Type B pancreatic cell (in vitro differentiated cells): ENCODE results near the gene TMPRSS5. TPM values are rescaled to one million over a fixed set of nuclear protein-coding genes. Genes with fewer than 3 reads are reported as not detected.

Experiments
- DNase-seq: peaks from one replicate; pipeline ENCODE4 v3.0.0; 2021; ENCODE audit warnings: mixed read lengths; ENCODE audit not compliant: unreplicated experiment; ENCODE audit errors: extremely low spot score
- H3K27ac Mint-ChIP-seq: 2 replicates; pipeline ENCODE4 v1.8.0; 2021; ENCODE audit warnings: mild to moderate bottlenecking, mixed read lengths
- H3K27me3 Mint-ChIP-seq: 2 replicates; pipeline ENCODE4 v1.8.0; 2021; ENCODE audit warnings: mixed read lengths
- H3K36me3 Mint-ChIP-seq: 2 replicates; pipeline ENCODE4 v1.8.0; 2021; ENCODE audit warnings: mixed read lengths
- H3K4me1 Mint-ChIP-seq: one replicate; pipeline ENCODE4 v1.8.0; 2021; ENCODE audit warnings: mixed read lengths; ENCODE audit not compliant: unreplicated experiment
- H3K4me3 Mint-ChIP-seq: 2 replicates; pipeline ENCODE4 v1.8.0; 2021; ENCODE audit warnings: mild to moderate bottlenecking, mixed read lengths
- H3K9me3 Mint-ChIP-seq: 2 replicates; pipeline ENCODE4 v1.8.0; 2021; ENCODE audit warnings: mixed read lengths
- total RNA-seq: library from RNA; stranded (reverse); gene quantifications from 2 replicates; pipeline ENCODE4 v1.2.1, GENCODE V29; 2021; ENCODE audit warnings: low replicate concordance
- TF ChIP-seq, protein P1 (sequence below): fragments of 200-600 bp; sonication (generic); conservative IDR thresholded peaks from 2 replicates; pipeline ENCODE4 v1.5.0; 2021; ENCODE audit warnings: antibody characterized with exemption, mild to moderate bottlenecking

The TMPRSS5 gene
- total RNA-seq, 1 donor from 2014 or later = 2.6 TPM

DNA sequence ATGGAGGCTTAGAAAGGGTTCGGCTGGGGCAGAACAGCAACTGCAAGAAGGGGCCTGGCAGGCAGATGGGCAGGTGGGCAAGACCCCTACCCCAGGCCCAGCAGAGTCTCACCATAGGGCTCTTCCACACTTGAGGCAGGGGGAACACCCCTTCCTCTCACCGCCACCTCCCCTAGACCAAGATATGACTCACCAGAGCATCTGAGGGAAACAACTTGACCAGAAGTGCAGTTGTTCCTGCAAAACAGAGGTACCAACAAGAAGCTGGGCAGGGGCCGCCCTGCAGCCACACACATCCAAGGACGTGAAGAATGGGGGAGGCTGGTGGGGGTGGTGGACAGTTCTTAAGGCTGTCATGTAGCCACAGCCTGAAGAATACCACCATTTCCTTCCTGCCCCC, 10.9 kb downstream of the TMPRSS5 start:
- H3K9me3 Mint-ChIP-seq = no peaks in the 10 kb centered on the region
- TF ChIP-seq, protein P1, sequence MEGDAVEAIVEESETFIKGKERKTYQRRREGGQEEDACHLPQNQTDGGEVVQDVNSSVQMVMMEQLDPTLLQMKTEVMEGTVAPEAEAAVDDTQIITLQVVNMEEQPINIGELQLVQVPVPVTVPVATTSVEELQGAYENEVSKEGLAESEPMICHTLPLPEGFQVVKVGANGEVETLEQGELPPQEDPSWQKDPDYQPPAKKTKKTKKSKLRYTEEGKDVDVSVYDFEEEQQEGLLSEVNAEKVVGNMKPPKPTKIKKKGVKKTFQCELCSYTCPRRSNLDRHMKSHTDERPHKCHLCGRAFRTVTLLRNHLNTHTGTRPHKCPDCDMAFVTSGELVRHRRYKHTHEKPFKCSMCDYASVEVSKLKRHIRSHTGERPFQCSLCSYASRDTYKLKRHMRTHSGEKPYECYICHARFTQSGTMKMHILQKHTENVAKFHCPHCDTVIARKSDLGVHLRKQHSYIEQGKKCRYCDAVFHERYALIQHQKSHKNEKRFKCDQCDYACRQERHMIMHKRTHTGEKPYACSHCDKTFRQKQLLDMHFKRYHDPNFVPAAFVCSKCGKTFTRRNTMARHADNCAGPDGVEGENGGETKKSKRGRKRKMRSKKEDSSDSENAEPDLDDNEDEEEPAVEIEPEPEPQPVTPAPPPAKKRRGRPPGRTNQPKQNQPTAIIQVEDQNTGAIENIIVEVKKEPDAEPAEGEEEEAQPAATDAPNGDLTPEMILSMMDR = no peak

DNA sequence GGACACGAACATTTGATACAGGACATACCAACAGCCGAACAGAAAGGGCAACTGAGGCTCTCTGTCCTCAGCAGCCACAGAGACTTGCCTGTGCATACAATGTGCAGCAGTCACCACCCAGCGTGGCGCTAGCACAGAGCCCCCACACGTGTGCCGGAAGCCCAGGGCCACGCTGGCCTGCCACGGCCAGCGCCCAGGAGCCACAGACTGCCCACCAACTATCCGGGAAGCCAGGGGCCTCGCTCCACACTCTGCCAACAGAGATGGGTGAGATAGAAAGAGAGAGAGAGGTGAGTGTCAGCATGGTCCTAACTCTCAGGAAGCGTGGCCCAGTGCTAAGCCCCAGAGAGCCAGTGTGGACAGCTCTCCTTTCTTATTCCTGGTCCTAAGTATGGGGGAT, 11.7 kb downstream of the TMPRSS5 start:
- Mint-ChIP-seq H3K27ac (no peak overlapping the region), H3K27me3 (no peaks in the 10 kb centered on the region), H3K4me3 (no peak overlapping the region), H3K9me3 (no peaks in the 10 kb centered on the region), H3K4me1 (peaks cover 3% of the 10 kb centered on the region), H3K36me3 (no peaks in the 10 kb centered on the region)
- no peak for DNase-seq
- TF ChIP-seq, protein P1 = no peak

More for the DNA sequence above, 10.9 kb downstream of the TMPRSS5 start:
- DNase-seq = no peak
- no peak overlapping the region for H3K4me3 Mint-ChIP-seq
- peaks cover 2% of the 10 kb centered on the region for H3K4me1 Mint-ChIP-seq
- no peaks in the 10 kb centered on the region for H3K27me3 Mint-ChIP-seq
- H3K27ac Mint-ChIP-seq = no peak overlapping the region
- peaks cover under 1% of the 10 kb centered on the region for H3K36me3 Mint-ChIP-seq

DNA sequence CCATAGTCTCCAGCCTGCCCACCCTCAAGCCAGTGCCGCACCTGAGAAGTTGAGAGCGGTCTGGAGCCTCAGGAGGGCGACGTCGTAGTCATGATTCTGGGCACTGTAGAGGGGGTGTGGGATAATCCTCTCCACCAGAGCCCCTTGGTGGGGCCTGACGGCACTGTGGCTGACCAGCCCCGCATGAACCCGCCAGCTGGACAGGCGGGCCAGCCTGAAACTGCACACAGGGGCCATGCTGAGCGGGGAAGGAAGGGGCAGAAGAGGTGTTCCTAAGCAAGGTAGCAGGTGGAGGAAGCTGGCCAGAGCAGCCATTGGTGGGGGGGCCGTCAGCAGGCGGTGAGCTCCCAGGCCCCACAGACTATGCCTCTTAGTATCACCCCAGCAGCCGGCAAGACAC, 13.1 kb downstream of the TMPRSS5 start:
- H3K27ac Mint-ChIP-seq = no peak overlapping the region
- H3K4me1 Mint-ChIP-seq = peaks cover 7% of the 10 kb centered on the region
- TF ChIP-seq, protein P1 = no peak
- no peaks in the 10 kb centered on the region for H3K27me3 Mint-ChIP-seq
- H3K4me3 Mint-ChIP-seq = no peak overlapping the region
- no peak for DNase-seq
- no peaks in the 10 kb centered on the region for H3K9me3 Mint-ChIP-seq
- no peaks in the 10 kb centered on the region for H3K36me3 Mint-ChIP-seq

DNA sequence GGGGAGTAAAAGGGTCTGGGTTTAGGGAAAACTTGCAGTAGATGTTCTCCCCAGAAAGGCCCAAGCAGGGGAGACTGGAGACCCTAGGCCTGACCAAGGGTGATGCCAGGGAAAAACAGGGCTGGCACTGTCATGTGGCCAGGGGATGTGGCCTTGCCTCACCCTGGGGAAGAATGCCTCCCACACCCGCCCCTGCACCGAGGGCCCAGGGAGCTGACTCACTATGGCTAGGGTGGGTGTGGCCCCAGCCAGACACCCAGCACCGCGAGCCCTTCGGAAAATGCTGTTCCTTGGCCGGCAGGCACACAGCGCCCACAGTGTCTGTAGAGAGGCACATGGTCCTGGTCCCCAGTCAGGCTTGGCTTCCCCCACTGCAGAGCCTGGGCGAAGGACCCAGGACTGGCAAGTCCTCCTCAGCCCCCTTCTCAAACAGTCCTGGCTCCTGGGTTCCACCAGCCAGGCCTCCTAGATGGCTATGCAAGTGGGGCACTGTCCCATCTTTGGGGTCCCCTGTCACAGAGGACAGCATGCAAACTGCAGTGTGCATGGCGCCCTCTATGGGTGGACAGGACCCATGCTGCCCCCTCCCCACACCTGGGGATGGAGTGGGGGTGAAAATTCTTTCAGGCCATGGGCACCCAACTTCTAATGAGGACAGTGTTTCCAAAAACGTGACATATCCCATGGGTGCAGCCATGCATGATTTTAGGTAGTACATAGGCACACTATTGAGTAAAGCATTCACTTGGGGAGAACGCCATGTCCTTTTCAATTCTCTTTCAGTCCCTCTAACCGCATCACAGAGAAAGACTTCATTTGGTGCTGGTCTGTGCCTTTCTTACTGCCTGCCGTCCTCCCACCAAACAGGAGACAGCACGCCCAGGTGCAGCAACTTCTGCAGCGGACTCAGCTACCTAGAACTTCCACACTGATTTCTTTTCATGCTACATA, 15.2 kb downstream of the TMPRSS5 start:
- Mint-ChIP-seq H3K4me3 (no peak overlapping the region), H3K27me3 (no peaks in the 10 kb centered on the region), H3K9me3 (no peaks in the 10 kb centered on the region), H3K27ac (peak overlapping the region; percentile 75), H3K4me1 (peaks cover 14% of the 10 kb centered on the region), H3K36me3 (no peaks in the 10 kb centered on the region)
- DNase-seq = no peak
- TF ChIP-seq, protein P1 = peak; percentile 67

DNA sequence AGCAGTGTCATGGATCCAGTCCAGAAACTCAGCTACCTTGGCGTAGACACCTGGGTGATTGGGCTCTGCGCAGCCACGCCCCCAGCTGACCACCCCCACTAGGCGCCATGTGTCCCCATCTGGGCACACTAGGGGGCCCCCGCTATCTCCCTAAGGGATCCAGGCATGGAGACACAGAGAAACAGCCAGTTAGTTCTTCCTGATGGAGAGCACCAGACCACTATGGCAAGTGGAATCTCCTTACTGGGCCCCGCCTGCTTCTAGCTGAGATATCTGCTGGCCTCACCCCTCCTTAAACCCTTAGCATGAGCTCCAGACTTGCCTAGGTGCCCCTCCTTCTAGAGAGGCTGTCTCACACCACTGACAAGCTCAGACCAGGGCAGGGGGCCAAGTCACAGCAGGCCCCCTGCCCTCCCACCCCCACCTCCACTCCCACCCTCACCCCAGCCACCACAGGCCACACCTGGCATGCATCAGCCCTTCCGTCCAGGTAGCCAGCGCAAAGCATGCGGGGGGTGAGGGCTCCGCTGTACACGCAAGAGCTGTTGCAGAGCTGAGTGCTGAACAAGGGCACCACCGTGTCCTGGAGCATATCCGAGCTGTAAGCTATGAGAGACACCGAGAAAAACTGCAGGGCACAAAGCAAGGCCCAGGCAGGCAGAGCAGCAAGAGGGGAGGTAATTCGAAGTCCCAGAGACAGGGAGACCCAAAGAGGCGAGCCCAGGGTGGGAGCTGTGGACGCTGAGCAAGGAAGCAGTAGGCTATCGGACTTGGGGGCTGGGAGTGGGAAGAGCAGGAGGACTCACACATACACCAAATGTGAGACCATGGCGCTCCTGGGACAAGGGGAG, 16.1 kb downstream of the TMPRSS5 start:
- H3K36me3 Mint-ChIP-seq = no peaks in the 10 kb centered on the region
- no peak for DNase-seq
- H3K4me1 Mint-ChIP-seq = peaks cover 20% of the 10 kb centered on the region
- H3K27me3 Mint-ChIP-seq = no peaks in the 10 kb centered on the region
- H3K4me3 Mint-ChIP-seq = no peak overlapping the region
- no peaks in the 10 kb centered on the region for H3K9me3 Mint-ChIP-seq
- TF ChIP-seq, protein P1 = no peak
- H3K27ac Mint-ChIP-seq = peak overlapping the region; percentile 75
